Activated CD4-positive, alpha-beta memory T cell treated with anti-CD3 and anti-CD28 coated beads for 36 hours (primary cell): ENCODE data around the gene MCTP2. TPM values are rescaled to one million over a fixed set of nuclear protein-coding genes. Genes with fewer than 3 reads are reported as not detected.

Experiments used
- CTCF ChIA-PET: fragments of 350-600 bp; sonication (Branson Sonifier 250); formaldehyde crosslinking; loops from one replicate; lab custom pipeline; 2021; ENCODE audit warnings: antibody characterized with exemption, inconsistent platforms; lab: Charles Lee
- POLR2A ChIA-PET: fragments of 350-600 bp; sonication (Branson Sonifier 250); formaldehyde crosslinking; loops from one replicate; lab custom pipeline; 2021; ENCODE audit warnings: antibody characterized with exemption; lab: Charles Lee
- DNase-seq: peaks from one replicate; pipeline ENCODE4 v3.0.0-alpha.2; 2020
- H3K27ac Mint-ChIP-seq: one replicate; pipeline ENCODE4 v1.8.0; 2021; ENCODE audit warnings: mixed read lengths
- H3K27me3 Mint-ChIP-seq: one replicate; pipeline ENCODE4 v1.8.0; 2021; ENCODE audit warnings: mixed read lengths
- H3K36me3 Mint-ChIP-seq: one replicate; pipeline ENCODE4 v1.8.0; 2021; ENCODE audit warnings: mixed read lengths
- H3K4me1 Mint-ChIP-seq: one replicate; pipeline ENCODE4 v1.8.0; 2021; ENCODE audit warnings: low read depth, mixed read lengths
- H3K4me3 Mint-ChIP-seq: one replicate; pipeline ENCODE4 v1.8.0; 2021; ENCODE audit warnings: mild to moderate bottlenecking, mixed read lengths
- H3K9me3 Mint-ChIP-seq: one replicate; pipeline ENCODE4 v1.8.0; 2021; ENCODE audit warnings: mixed read lengths
- intact Hi-C: fragments of 100-400 bp; cut with micrococcal nuclease; formaldehyde crosslinking; loops from one replicate; pipeline ENCODE4 v1.15.1; 2023
- total RNA-seq, 2 experiments: library from RNA; stranded (reverse); gene quantifications; one replicate each; pipeline ENCODE4 v1.2.3, GENCODE V29; 2021

MCTP2 gene
- total RNA-seq, 2 experiments from 2014 or later, result 38.5 to 41.7 TPM

DNA sequence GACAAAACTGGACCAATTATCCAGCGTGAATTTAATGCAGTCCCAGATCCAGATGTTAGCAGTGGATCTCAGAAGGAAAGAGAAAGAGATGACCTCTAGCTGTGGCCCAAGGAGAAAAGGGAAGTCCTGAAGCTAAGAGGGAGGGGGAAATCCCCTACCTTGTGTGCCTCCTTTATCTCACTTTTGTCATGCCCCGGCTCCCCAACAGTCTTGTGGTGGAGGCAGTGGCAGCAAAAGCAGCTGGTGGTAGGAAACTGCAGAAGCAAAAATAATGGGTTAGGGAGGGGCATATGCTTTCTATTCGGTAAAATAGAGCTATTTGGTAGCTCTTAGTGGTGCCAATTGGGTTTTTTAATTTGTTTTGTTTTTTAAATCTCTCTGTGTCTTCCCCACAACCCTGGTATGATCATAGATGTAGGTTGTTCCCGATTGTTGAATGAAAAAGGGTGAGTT lies 56.5 kb downstream of the MCTP2 start:
- intact Hi-C loops, result loop anchor here (1.0 to 5.0 kb wide), 2 partner anchors 17 to 56 kb away; partner anchors contain the start of gene MCTP2
- CTCF ChIA-PET, result interaction anchor here (0.8 to 3.4 kb wide), 4 partner anchors 18 to 123 kb away, joined by 4 to 15 read pairs (median 10); no protein-coding TSS in a partner anchor
- no peaks in the 10 kb centered on the region for H3K27me3 Mint-ChIP-seq
- peaks cover 39% of the 10 kb centered on the region for H3K4me1 Mint-ChIP-seq
- POLR2A ChIA-PET, result interaction anchor here (0.8 to 1.1 kb wide), 2 partner anchors 58 to 114 kb away, joined by 3 to 4 read pairs; no protein-coding TSS in a partner anchor
- H3K36me3 Mint-ChIP-seq, result peaks cover 20% of the 10 kb centered on the region
- peak overlapping the region; percentile 64 for H3K27ac Mint-ChIP-seq
- peaks cover 7% of the 10 kb centered on the region for H3K9me3 Mint-ChIP-seq
- H3K4me3 Mint-ChIP-seq, result no peak overlapping the region
- DNase-seq, result peak; percentile 63

GRCh38 chr15:94290730-94291129 lies 59.4 kb downstream of the MCTP2 start:
- H3K36me3 Mint-ChIP-seq, result peaks cover 14% of the 10 kb centered on the region
- no peak overlapping the region for H3K27ac Mint-ChIP-seq
- ChIA-PET POLR2A (no interaction called here), CTCF (no interaction called here)
- no peak for DNase-seq
- H3K4me3 Mint-ChIP-seq, result no peak overlapping the region
- no peaks in the 10 kb centered on the region for H3K27me3 Mint-ChIP-seq
- intact Hi-C loops, result no loop called here
- peaks cover 7% of the 10 kb centered on the region for H3K9me3 Mint-ChIP-seq
- peaks cover 43% of the 10 kb centered on the region for H3K4me1 Mint-ChIP-seq

DNA sequence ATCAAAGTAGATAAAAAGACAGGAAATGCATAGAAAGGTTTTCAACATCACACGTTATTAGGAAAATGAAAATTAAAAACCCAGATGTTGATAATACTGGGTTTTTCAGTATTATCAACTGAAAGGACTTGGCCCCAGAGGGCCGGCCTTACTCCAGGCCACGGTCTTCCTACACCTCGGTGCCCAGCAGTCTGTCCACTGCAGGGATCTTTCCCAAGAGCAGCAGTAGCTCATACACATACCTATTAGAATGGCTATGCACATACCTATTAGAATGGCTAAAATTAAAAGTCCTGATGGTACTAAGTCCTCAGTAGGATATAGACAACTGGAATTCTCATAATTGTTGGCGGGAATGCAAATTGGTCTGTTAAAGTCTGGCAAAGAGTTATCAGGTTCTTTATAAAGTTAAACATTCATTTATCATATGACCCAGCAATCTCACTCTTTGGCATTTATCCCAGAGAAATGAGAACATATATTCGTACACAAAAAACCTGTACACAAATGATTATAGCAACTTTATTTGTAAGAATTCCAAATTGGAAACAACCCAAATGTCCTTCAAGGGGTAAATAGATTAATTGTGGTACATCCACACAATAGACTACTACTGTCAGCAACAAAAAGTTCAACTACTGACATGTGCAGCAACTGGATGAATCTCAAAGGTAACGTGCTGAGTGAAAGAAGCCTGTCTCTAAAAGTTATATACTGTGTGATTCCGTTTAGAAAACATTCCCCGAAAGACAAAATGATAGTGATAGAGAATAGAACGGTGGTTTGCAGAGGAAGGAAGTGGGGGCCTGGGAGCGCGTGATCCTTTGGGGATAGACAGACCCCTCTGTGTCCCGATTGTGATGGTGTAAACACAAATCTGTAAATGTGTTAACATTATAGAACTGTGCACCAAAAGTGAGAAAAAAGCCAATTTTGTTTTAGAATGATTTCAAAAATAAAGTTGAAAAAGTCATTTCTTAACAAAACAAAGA lies 62.3 kb downstream of the MCTP2 start:
- Mint-ChIP-seq H3K36me3 (peaks cover 12% of the 10 kb centered on the region), H3K9me3 (peaks cover 7% of the 10 kb centered on the region), H3K4me3 (no peak overlapping the region), H3K27me3 (no peaks in the 10 kb centered on the region), H3K4me1 (peaks cover 36% of the 10 kb centered on the region), H3K27ac (no peak overlapping the region)
- intact Hi-C loops, result no loop called here
- ChIA-PET CTCF (interaction anchor here (1.3 kb wide), 1 partner anchor 130 kb away, joined by 3 read pairs; no protein-coding TSS in a partner anchor), POLR2A (no interaction called here)
- DNase-seq, result no peak

- Mint-ChIP-seq H3K9me3 (peaks cover 7% of the 10 kb centered on the region), H3K27ac (no peak overlapping the region), H3K4me3 (no peak overlapping the region), H3K27me3 (no peaks in the 10 kb centered on the region), H3K36me3 (peaks cover 13% of the 10 kb centered on the region), H3K4me1 (peaks cover 39% of the 10 kb centered on the region)
- ChIA-PET CTCF (interaction anchor here (1.3 kb wide), 1 partner anchor 130 kb away, joined by 3 read pairs; no protein-coding TSS in a partner anchor), POLR2A (no interaction called here)
- intact Hi-C loops, result no loop called here
- DNase-seq, result no peak
Measured at GRCh38 chr15:94294556-94294955, 63.2 kb downstream of the MCTP2 start.

- Mint-ChIP-seq H3K27me3 (no peaks in the 10 kb centered on the region), H3K4me3 (no peak overlapping the region), H3K27ac (no peak overlapping the region), H3K36me3 (peaks cover 12% of the 10 kb centered on the region), H3K4me1 (peaks cover 40% of the 10 kb centered on the region), H3K9me3 (peaks cover 4% of the 10 kb centered on the region)
- DNase-seq, result no peak
- ChIA-PET CTCF (interaction anchor here (1.0 to 1.3 kb wide), 2 partner anchors 28 to 131 kb away, joined by 3 to 4 read pairs; no protein-coding TSS in a partner anchor), POLR2A (no interaction called here)
- intact Hi-C loops, result no loop called here
Measured at GRCh38 chr15:94295275-94295674, 63.9 kb downstream of the MCTP2 start.

DNA sequence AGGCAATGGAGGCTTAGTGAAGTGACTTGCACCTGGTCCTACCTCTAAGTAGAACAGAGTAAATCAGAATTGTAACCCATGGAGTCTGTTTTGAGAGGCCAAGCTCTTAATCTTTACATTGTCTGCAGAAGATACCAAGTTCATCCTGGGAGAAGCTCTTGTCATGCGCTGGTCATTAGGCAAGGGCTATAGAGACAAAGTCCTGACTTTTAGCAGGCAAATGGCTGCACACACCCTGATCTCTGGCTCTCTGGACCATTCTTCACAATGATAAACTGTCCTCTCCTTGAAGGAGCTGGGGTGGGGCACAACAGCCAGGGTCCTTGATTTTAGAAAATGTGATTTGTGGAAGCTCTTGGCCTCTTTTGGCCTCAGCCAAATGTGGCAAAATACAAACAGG lies 65.4 kb downstream of the MCTP2 start:
- no peaks in the 10 kb centered on the region for H3K27me3 Mint-ChIP-seq
- H3K4me1 Mint-ChIP-seq, result peaks cover 40% of the 10 kb centered on the region
- no peak overlapping the region for H3K27ac Mint-ChIP-seq
- no peak for DNase-seq
- ChIA-PET POLR2A (no interaction called here), CTCF (interaction anchor here (0.9 kb wide), 1 partner anchor 177 kb away, joined by 3 read pairs; no protein-coding TSS in a partner anchor)
- H3K4me3 Mint-ChIP-seq, result no peak overlapping the region
- intact Hi-C loops, result no loop called here
- H3K9me3 Mint-ChIP-seq, result no peaks in the 10 kb centered on the region
- peaks cover 20% of the 10 kb centered on the region for H3K36me3 Mint-ChIP-seq

GRCh38 chr15:94297558-94297957 lies 66.2 kb downstream of the MCTP2 start:
- H3K4me1 Mint-ChIP-seq, result peaks cover 35% of the 10 kb centered on the region
- no peak for DNase-seq
- H3K9me3 Mint-ChIP-seq, result peaks cover 1% of the 10 kb centered on the region
- no peak overlapping the region for H3K4me3 Mint-ChIP-seq
- CTCF ChIA-PET, result interaction anchor here (0.6 kb wide), 1 partner anchor 76 kb away, joined by 3 read pairs; no protein-coding TSS in a partner anchor
- POLR2A ChIA-PET, result no interaction called here
- intact Hi-C loops, result no loop called here
- H3K27ac Mint-ChIP-seq, result peak overlapping the region; percentile 31
- no peaks in the 10 kb centered on the region for H3K27me3 Mint-ChIP-seq
- peaks cover 29% of the 10 kb centered on the region for H3K36me3 Mint-ChIP-seq

DNA sequence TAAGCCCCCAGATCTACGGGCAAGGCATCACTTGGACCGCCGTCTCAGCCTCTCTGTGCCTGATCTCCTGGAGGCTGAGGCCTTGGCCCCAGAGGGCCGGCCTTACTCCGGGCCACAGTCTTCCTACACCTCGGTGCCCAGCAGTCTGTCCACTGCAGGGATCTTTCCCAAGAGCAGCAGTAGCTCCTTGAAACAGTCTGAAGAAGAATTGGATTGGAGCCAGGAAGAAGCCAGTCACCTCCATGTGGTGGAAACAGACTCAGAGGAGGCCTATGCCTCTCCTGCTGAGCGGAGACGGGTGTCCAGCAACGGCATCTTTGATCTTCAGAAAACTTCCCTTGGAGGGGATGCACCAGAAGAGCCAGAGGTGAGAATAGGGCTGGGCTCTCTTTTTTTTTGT lies 67.0 kb downstream of the MCTP2 start:
- POLR2A ChIA-PET, result no interaction called here
- CTCF ChIA-PET, result interaction anchor here (0.6 kb wide), 1 partner anchor 77 kb away, joined by 3 read pairs; no protein-coding TSS in a partner anchor
- DNase-seq, result no peak
- Mint-ChIP-seq H3K27ac (no peak overlapping the region), H3K36me3 (peaks cover 35% of the 10 kb centered on the region), H3K9me3 (peaks cover 4% of the 10 kb centered on the region), H3K4me3 (no peak overlapping the region), H3K27me3 (no peaks in the 10 kb centered on the region), H3K4me1 (peaks cover 39% of the 10 kb centered on the region)
- intact Hi-C loops, result no loop called here

DNA sequence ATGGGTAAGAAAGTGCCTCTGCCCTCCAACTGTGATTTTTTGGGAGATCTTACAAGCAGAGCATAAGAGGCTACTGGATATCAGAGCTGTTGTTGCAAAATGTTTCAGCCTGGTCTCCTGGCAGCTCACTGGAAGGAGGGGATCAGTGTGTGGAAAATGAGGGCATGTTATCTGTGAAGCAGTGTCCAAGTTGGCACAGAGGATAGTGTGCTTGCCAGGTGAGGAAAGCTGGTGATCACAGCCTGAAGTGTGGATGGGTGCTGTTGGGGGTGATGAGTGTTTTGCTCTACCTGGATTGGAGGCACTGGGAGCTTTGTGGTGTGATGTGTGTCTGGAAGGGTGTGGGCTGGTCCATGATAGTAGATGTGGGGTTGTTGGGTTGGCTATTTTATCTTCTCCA lies 69.3 kb downstream of the MCTP2 start:
- H3K4me1 Mint-ChIP-seq, result peaks cover 54% of the 10 kb centered on the region
- CTCF ChIA-PET, result interaction anchor here (0.9 kb wide), 1 partner anchor 23 kb away, joined by 5 read pairs; no protein-coding TSS in a partner anchor
- no peaks in the 10 kb centered on the region for H3K27me3 Mint-ChIP-seq
- peaks cover 52% of the 10 kb centered on the region for H3K36me3 Mint-ChIP-seq
- H3K4me3 Mint-ChIP-seq, result no peak overlapping the region
- POLR2A ChIA-PET, result no interaction called here
- no peak for DNase-seq
- peaks cover 4% of the 10 kb centered on the region for H3K9me3 Mint-ChIP-seq
- H3K27ac Mint-ChIP-seq, result no peak overlapping the region
- intact Hi-C loops, result loop anchor here (10.0 kb wide), 1 partner anchor 284 kb away; no protein-coding TSS in a partner anchor

- Mint-ChIP-seq H3K4me1 (peaks cover 49% of the 10 kb centered on the region), H3K4me3 (no peak overlapping the region), H3K27ac (peak overlapping the region; percentile 83), H3K27me3 (no peaks in the 10 kb centered on the region), H3K9me3 (peaks cover 4% of the 10 kb centered on the region), H3K36me3 (peaks cover 59% of the 10 kb centered on the region)
- intact Hi-C loops, result loop anchor here (1.0 to 10.0 kb wide), 5 partner anchors 17 to 280 kb away; partner anchors contain the start of gene MCTP2
- peak; percentile 59 for DNase-seq
- POLR2A ChIA-PET, result interaction anchor here (2.7 kb wide), 1 partner anchor 74 kb away, joined by 34 read pairs; the partner anchor contains the start of gene MCTP2
- CTCF ChIA-PET, result interaction anchor here (1.2 to 3.9 kb wide), 6 partner anchors 18 to 141 kb away, joined by 3 to 21 read pairs (median 16); partner anchors contain the start of gene MCTP2
Measured at GRCh38 chr15:94305133-94305532, 73.8 kb downstream of the MCTP2 start.

- POLR2A ChIA-PET, result interaction anchor here (0.6 to 2.7 kb wide), 4 partner anchors 17 to 76 kb away, joined by 3 to 34 read pairs (median 6); partner anchors contain the start of gene MCTP2
- Mint-ChIP-seq H3K4me3 (no peak overlapping the region), H3K27ac (peak overlapping the region; percentile 83), H3K9me3 (peaks cover 4% of the 10 kb centered on the region), H3K4me1 (peaks cover 49% of the 10 kb centered on the region), H3K36me3 (peaks cover 45% of the 10 kb centered on the region), H3K27me3 (no peaks in the 10 kb centered on the region)
- intact Hi-C loops, result loop anchor here (1.0 to 10.0 kb wide), 3 partner anchors 16 to 278 kb away; no protein-coding TSS in a partner anchor
- CTCF ChIA-PET, result interaction anchor here (0.5 to 3.9 kb wide), 6 partner anchors 17 to 1676 kb away, joined by 3 to 21 read pairs (median 16); partner anchors contain the start of gene MCTP2
- peak; percentile 39 for DNase-seq
Measured at GRCh38 chr15:94306700-94307650, 75.6 kb downstream of the MCTP2 start.
